HCT116 (cell line): Measurements from ENCODE around the gene TCP11. TPM values are rescaled to one million over a fixed set of nuclear protein-coding genes. Genes with fewer than 3 reads are reported as not detected.

ENCODE experiments used
- ATAC-seq: fragments of 200-7000 bp; cut with Tn5 transposase; 2 replicates; pipeline ENCODE4 v1.9.1; 2020; ENCODE audit warnings: mild to moderate bottlenecking, moderate library complexity
- BruUV-seq: library from RNA; stranded (reverse); fragments of 400-500 nt; replicated peaks from 2 replicates; lab custom pipeline; 2021; lab: Mats Ljungman, UMichigan
- CTCF ChIA-PET: fragments of 300-600 bp; sonication (Branson Sonifier 250); formaldehyde crosslinking; loops from one replicate; lab custom pipeline; 2021; ENCODE audit warnings: antibody characterized with exemption; lab: Charles Lee
- POLR2A ChIA-PET: fragments of 300-600, 350-600 bp; sonication (Branson Sonifier 250); formaldehyde crosslinking; loops from one replicate; lab custom pipeline; 2021; ENCODE audit warnings: antibody characterized with exemption; lab: Charles Lee
- RAD21 ChIA-PET, 2 experiments: fragments of 300-600 bp; sonication (Branson Sonifier 250); formaldehyde crosslinking; loops; one replicate each; lab custom pipeline; 2023; ENCODE audit warnings: low total read pairs in 2 of 2; ENCODE audit not compliant: uncharacterized antibody in 2 of 2, unreplicated experiment in 2 of 2, low non-redundant PET in 1 of 2; lab: Charles Lee
- DNase-seq: peaks from one replicate; pipeline ENCODE4 v3.0.0-alpha.2; 2010; ENCODE audit warnings: low read depth, low spot score
- H2AFZ ChIP-seq: fragments of 200-600 bp; shearing (Covaris generic), sonication (generic); 2 replicates; pipeline ENCODE4 v1.6.1; 2017; ENCODE audit warnings: low read depth, mixed run types, mixed read lengths, antibody characterized with exemption, low read length; ENCODE audit not compliant: poor library complexity, severe bottlenecking
- H3K27ac ChIP-seq: 2 replicates; pipeline ENCODE4 v1.5.1; 2012; ENCODE audit warnings: low read depth, low read length
- H3K27me3 ChIP-seq: fragments of 200-600 bp; sonication (generic); 2 replicates; pipeline ENCODE4 v1.6.1; 2016; ENCODE audit warnings: mixed run types, low read length, mixed read lengths; ENCODE audit not compliant: insufficient read depth
- H3K36me3 ChIP-seq, 2 experiments: fragments of 200-500 bp in 1 of 2; fragments of 200-600 bp in 1 of 2; sonication (Bioruptor generic) in 1 of 2; sonication (generic) in 1 of 2; 2 replicates each; pipeline versions ENCODE4 v1.5.1 to v1.6.1; 2014 to 2016; ENCODE audit warnings: low read length in 2 of 2, inconsistent platforms in 1 of 2, mixed read lengths in 1 of 2, mixed run types in 1 of 2; ENCODE audit not compliant: insufficient read depth in 2 of 2, control insufficient read depth in 1 of 2
- H3K4me1 ChIP-seq, 2 experiments: fragments of 200-600 bp in 1 of 2; sonication (generic) in 1 of 2; 2 replicates each; pipeline versions ENCODE4 v1.5.1 to v1.6.1; 2012 to 2017; ENCODE audit warnings: low read length in 2 of 2, inconsistent platforms in 1 of 2, mild to moderate bottlenecking in 1 of 2, mixed read lengths in 1 of 2, mixed run types in 1 of 2, moderate library complexity in 1 of 2; ENCODE audit not compliant: insufficient read depth in 2 of 2, control insufficient read depth in 1 of 2
- H3K4me2 ChIP-seq: fragments of 200-600 bp; sonication (generic); 2 replicates; pipeline ENCODE4 v1.6.1; 2017; ENCODE audit warnings: mixed run types, low read length, mixed read lengths
- H3K4me3 ChIP-seq, 2 experiments: fragments of 200-600 bp in 1 of 2; sonication (generic) in 1 of 2; replicated peaks in 1 of 2; 2 replicates each; pipeline ENCODE4 v1.5.1; 2011 to 2016; ENCODE audit warnings: low read length in 2 of 2, control low read depth in 1 of 2, low read depth in 1 of 2, mild to moderate bottlenecking in 1 of 2, mixed read lengths in 1 of 2, mixed run types in 1 of 2
- H3K79me2 ChIP-seq: fragments of 200-600 bp; sonication (generic); 2 replicates; pipeline ENCODE4 v1.6.1; 2017; ENCODE audit warnings: mild to moderate bottlenecking, mixed run types, low read length, moderate library complexity, mixed read lengths; ENCODE audit not compliant: insufficient read depth
- H3K9ac ChIP-seq: fragments of 200-600 bp; sonication (generic); 2 replicates; pipeline ENCODE4 v1.6.1; 2016; ENCODE audit warnings: low read length, mixed read lengths
- H3K9me2 ChIP-seq: fragments of 200-600 bp; sonication (generic), shearing (Covaris generic); 2 replicates; pipeline ENCODE4 v1.6.1; 2017; ENCODE audit warnings: mixed run types, mild to moderate bottlenecking, moderate library complexity; ENCODE audit not compliant: insufficient read depth
- H3K9me3 ChIP-seq, 2 experiments: fragments of 200-500 bp in 1 of 2; fragments of 200-600 bp in 1 of 2; sonication (Bioruptor generic) in 1 of 2; sonication (generic) in 1 of 2; 2 replicates each; pipeline ENCODE4 v1.6.1; 2014 to 2017; ENCODE audit warnings: low read length in 2 of 2, mixed read lengths in 2 of 2, inconsistent platforms in 1 of 2, low read depth in 1 of 2, mild to moderate bottlenecking in 1 of 2, mixed run types in 1 of 2, moderate library complexity in 1 of 2; ENCODE audit not compliant: control insufficient read depth in 1 of 2, insufficient read depth in 1 of 2
- H4K20me1 ChIP-seq: fragments of 200-600 bp; sonication (generic), shearing (Covaris generic); 2 replicates; pipeline ENCODE4 v1.6.1; 2017; ENCODE audit warnings: mixed run types, mild to moderate bottlenecking, moderate library complexity; ENCODE audit not compliant: insufficient read depth
- CBX3 ChIP-seq: IDR thresholded peaks from 2 replicates; pipeline ENCODE4 v1.6.1; 2012; ENCODE audit warnings: low read depth
- CEBPB ChIP-seq: IDR thresholded peaks from 2 replicates; pipeline ENCODE4 v1.6.1; 2012; ENCODE audit warnings: low read depth
- EGR1 ChIP-seq: IDR thresholded peaks from 2 replicates; pipeline ENCODE4 v1.6.1; 2012; ENCODE audit warnings: low read depth
- EZH2 ChIP-seq: fragments of 200-600 bp; sonication (generic); IDR thresholded peaks from 2 replicates; pipeline ENCODE4 v1.6.1; 2017; ENCODE audit warnings: antibody characterized with exemption, mixed run types
- FOSL1 ChIP-seq: IDR thresholded peaks from 2 replicates; pipeline ENCODE4 v1.6.1; 2012; ENCODE audit warnings: low read depth
- MAX ChIP-seq: IDR thresholded peaks from 2 replicates; pipeline ENCODE4 v1.6.1; 2012
- POLR2A ChIP-seq: IDR thresholded peaks from 2 replicates; pipeline ENCODE4 v1.7.0; 2011; ENCODE audit warnings: borderline replicate concordance; ENCODE audit not compliant: insufficient read depth, insufficient read length; ENCODE audit errors: extremely low read depth
- POLR2AphosphoS5 ChIP-seq: IDR thresholded peaks from 2 replicates; pipeline ENCODE4 v1.6.1; 2011; ENCODE audit warnings: mild to moderate bottlenecking, low read depth, low read length, moderate library complexity
- RAD21 ChIP-seq: IDR thresholded peaks from 2 replicates; pipeline ENCODE4 v1.6.1; 2012; ENCODE audit warnings: low read depth, mild to moderate bottlenecking
- SIN3A ChIP-seq: IDR thresholded peaks from 2 replicates; pipeline ENCODE4 v1.6.1; 2012; ENCODE audit warnings: low read depth
- SP1 ChIP-seq: IDR thresholded peaks from 2 replicates; pipeline ENCODE4 v1.6.1; 2012; ENCODE audit warnings: low read depth
- TCF7L2 ChIP-seq: IDR thresholded peaks from 2 replicates; pipeline ENCODE4 v1.7.0; 2011; ENCODE audit warnings: borderline replicate concordance, inconsistent platforms; ENCODE audit not compliant: insufficient read depth, insufficient read length; ENCODE audit errors: extremely low read depth
- YY1 ChIP-seq: IDR thresholded peaks from 2 replicates; pipeline ENCODE4 v1.6.1; 2011; ENCODE audit warnings: low read length, low read depth, moderate library complexity, mild to moderate bottlenecking; ENCODE audit not compliant: insufficient replicate concordance; ENCODE audit errors: extremely low read depth
- ZBTB33 ChIP-seq: IDR thresholded peaks from 2 replicates; pipeline ENCODE4 v1.6.1; 2011; ENCODE audit warnings: mild to moderate bottlenecking, low read length, moderate library complexity; ENCODE audit not compliant: insufficient replicate concordance; ENCODE audit errors: extremely low read depth
- ZNF274 ChIP-seq: fragments of 200-500 bp; sonication (Bioruptor generic); IDR thresholded peaks from 2 replicates; pipeline ENCODE4 v1.6.1; 2014; ENCODE audit warnings: mild to moderate bottlenecking, low read depth, low read length, inconsistent platforms
- intact Hi-C: fragments of 100-400 bp; cut with micrococcal nuclease; formaldehyde crosslinking; loops from 2 replicates; pipeline ENCODE4 v1.10.0; 2022
- total RNA-seq: library from RNA; stranded (reverse); gene quantifications from one replicate; pipeline ENCODE4 v1.2.1, GENCODE V29; 2021; ENCODE audit not compliant: unreplicated experiment

Gene TCP11
- total RNA-seq, 1 experiment from 2014 or later: not detected

- no peak for DNase-seq
- BruUV-seq: no TSS peak
- ChIA-PET RAD21 (no interaction called here), CTCF (interaction anchor here (1.8 kb wide), 1 partner anchor 14 kb away, joined by 6 read pairs; no protein-coding TSS in a partner anchor)
- TF ChIP-seq ZBTB33: no peak
- TF ChIP-seq RAD21: no peak
- TF ChIP-seq CBX3: no peak
- no peak for TF ChIP-seq CEBPB
- no peak for TF ChIP-seq POLR2AphosphoS5
- TF ChIP-seq ZNF274: no peak
- no peak for TF ChIP-seq EZH2
- TF ChIP-seq, all 23 proteins: peak for 0
- H3K4me2 ChIP-seq: no peak overlapping the region
- intact Hi-C loops: no loop called here
- POLR2A ChIA-PET: no interaction called here
- no peak overlapping the region for H3K4me3 ChIP-seq
- H3K79me2 ChIP-seq: no peaks in the 10 kb centered on the region
- H4K20me1 ChIP-seq: no peaks in the 10 kb centered on the region
- H3K9me2 ChIP-seq: no peaks in the 10 kb centered on the region
- H3K9ac ChIP-seq: no peak overlapping the region
- peaks cover 7 to 9% of the 10 kb centered on the region in 2 experiments; a peak in 3 of 4 replicates for H3K4me1 ChIP-seq
- no peak for ATAC-seq
- H3K27me3 ChIP-seq: no peaks in the 10 kb centered on the region
- no peak overlapping the region for H3K27ac ChIP-seq
- no peak overlapping the region for H2AFZ ChIP-seq
- H3K36me3 ChIP-seq: no peaks in the 10 kb centered on the region
- no peaks in the 10 kb centered on the region for H3K9me3 ChIP-seq
Measured at GRCh38 chr6:35190306-35190705, 49.2 kb upstream of the TCP11 start.

- ChIA-PET POLR2A (no interaction called here), CTCF (no interaction called here), RAD21 (no interaction called here)
- Histone ChIP-seq H3K9me3 (no peaks in the 10 kb centered on the region), H3K4me3 (no peak overlapping the region), H3K36me3 (no peaks in the 10 kb centered on the region), H4K20me1 (no peaks in the 10 kb centered on the region), H3K27me3 (no peaks in the 10 kb centered on the region), H2AFZ (no peak overlapping the region), H3K9me2 (no peaks in the 10 kb centered on the region), H3K4me1 (peaks cover 10 to 15% of the 10 kb centered on the region in 2 experiments; a peak in 3 of 4 replicates), H3K27ac (no peak overlapping the region), H3K4me2 (no peak overlapping the region), H3K9ac (no peak overlapping the region), H3K79me2 (no peaks in the 10 kb centered on the region)
- no peak for TF ChIP-seq MAX
- TF ChIP-seq YY1: no peak
- no peak for TF ChIP-seq TCF7L2
- TF ChIP-seq SIN3A: no peak
- no peak for TF ChIP-seq FOSL1
- no peak for TF ChIP-seq POLR2AphosphoS5
- TF ChIP-seq SP1: no peak
- TF ChIP-seq POLR2A: no peak
- TF ChIP-seq EGR1: no peak
- ATAC-seq (no peak), DNase-seq (no peak)
- no TSS peak for BruUV-seq
- intact Hi-C loops: no loop called here
Measured at GRCh38 chr6:35188886-35189285, 47.7 kb upstream of the TCP11 start.
